Measurements from ENCODE around the gene ITPR2. TPM values are rescaled to one million over a fixed set of nuclear protein-coding genes. Genes with fewer than 3 reads are reported as not detected.

Gene ITPR2
- total and polyA plus RNA-seq, 2 of the 8 experiments (the other 6 are each of a cell fraction or from before 2014, with no cell fraction given) = 4.1 to 48.3 TPM

DNA sequence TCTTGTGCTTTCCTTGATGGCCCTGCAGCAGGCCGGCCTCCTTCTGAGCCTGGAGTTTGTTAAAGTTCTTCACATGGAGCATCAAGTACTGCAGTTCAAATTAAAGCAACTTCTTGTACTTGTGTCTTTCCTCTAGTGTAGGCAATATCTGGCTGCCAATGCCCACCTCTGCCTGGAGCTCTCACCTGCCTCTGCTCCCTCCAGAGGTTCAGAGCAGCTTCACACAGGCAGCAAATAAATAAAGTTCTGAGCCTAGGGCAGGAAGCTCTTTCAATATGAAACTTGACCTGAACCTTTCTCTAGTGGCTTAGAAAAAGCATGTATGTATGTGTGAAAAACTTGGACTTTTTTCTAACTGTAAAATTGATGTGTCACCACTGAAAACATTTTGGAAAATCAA lies 65.9 kb downstream of the ITPR2 start:
- Histone ChIP-seq H3K14ac (ENCODE audit: insufficient read length) (no peak overlapping the region), H3K4ac (replicated peaks; ENCODE audit: insufficient read length, low read depth, low read length) (no peak overlapping the region), H4K8ac (ENCODE audit: extremely low read depth, insufficient read depth, low read length) (no peak overlapping the region), H3K27me3 (replicated peaks in 1 of 4; ENCODE audit: control insufficient read depth in 3 of 4, extremely low read depth in 1 of 4, insufficient read depth in 3 of 4, low read length in 3 of 4) (no peaks in the 10 kb centered on the region), H3K23ac (ENCODE audit: insufficient read length) (no peak overlapping the region), H3K79me2 (ENCODE audit: control insufficient read depth in 1 of 2, insufficient read depth in 2 of 2, low read length in 2 of 2) (no peaks in the 10 kb centered on the region; a peak in 1 of 4 replicates), H3K9me3 (ENCODE audit: insufficient read depth in 2 of 2, low read depth in 1 of 2, low read length in 1 of 2) (peaks cover 0 to 4% of the 10 kb centered on the region in 2 experiments; a peak in 1 of 4 replicates), H2AFZ (ENCODE audit: low read length) (no peak overlapping the region), H4K5ac (ENCODE audit: insufficient read length, low read depth, low read length) (no peak overlapping the region), H3K4me2 (ENCODE audit: insufficient read depth in 1 of 2, low read depth in 2 of 2, low read length in 2 of 2) (no peak overlapping the region), H3K23me2 (ENCODE audit: low read depth, low read length) (no peaks in the 10 kb centered on the region; the same call in 1 of the 2 replicates), H3K9ac (replicated peaks in 1 of 4; ENCODE audit: extremely low read depth in 1 of 4, low read depth in 3 of 4, low read length in 3 of 4) (no peak overlapping the region), H3K36me3 (ENCODE audit: control insufficient read depth in 2 of 4, insufficient read depth in 4 of 4, low read length in 3 of 4) (no peaks in the 10 kb centered on the region), H3K79me1 (ENCODE audit: low read depth, low read length) (no peaks in the 10 kb centered on the region), H3K4me3 (ENCODE audit: extremely low read depth in 1 of 4, insufficient read depth in 2 of 4, low read depth in 3 of 4, low read length in 4 of 4) (no peak overlapping the region), H3K56ac (replicated peaks; ENCODE audit: insufficient read length, low read depth, low read length) (no peak overlapping the region), H4K91ac (replicated peaks; ENCODE audit: insufficient read length, low read length) (no peak overlapping the region), H2AK5ac (ENCODE audit: low read depth, low read length) (no peak overlapping the region), H2BK5ac (ENCODE audit: low read depth, low read length) (no peak overlapping the region), H3K4me1 (replicated peaks in 1 of 4; ENCODE audit: control insufficient read depth in 3 of 4, insufficient read depth in 4 of 4, low read length in 3 of 4) (no peaks in the 10 kb centered on the region), H3K18ac (ENCODE audit: extremely low read depth, low read length) (no peak overlapping the region), H4K20me1 (replicated peaks in 1 of 2; ENCODE audit: control insufficient read depth in 1 of 2, insufficient read depth in 2 of 2, low read length in 2 of 2) (no peaks in the 10 kb centered on the region), H3K27ac (ENCODE audit: low read depth, low read length) (no peak overlapping the region), H2BK15ac (ENCODE audit: low read length) (no peak overlapping the region), H2BK20ac (ENCODE audit: low read length) (no peak overlapping the region), H2BK12ac (ENCODE audit: low read depth, low read length) (no peak overlapping the region), H2BK120ac (replicated peaks; ENCODE audit: low read depth, low read length) (no peak overlapping the region)
- FAIRE-seq = peak; percentile 42
- whole genome bisulfite sequencing, 2 experiments (ENCODE audit: extremely low coverage in 1 of 2, insufficient coverage in 1 of 2, insufficient read length in 1 of 2, insufficient replicate concordance in 2 of 2, low coverage in 1 of 2, low lambda C conversion rate in 2 of 2, missing lambda C conversion rate in 1 of 2) = 100% methylated on average over 1 of the region's 1 CpG; no CpG with 5 or more reads in 1 of the 2 experiments
- no peak for DNase-seq (ENCODE audit: low read depth in 1 of 2, low spot score in 2 of 2)
- ChIA-PET CTCF (ENCODE audit: partially characterized antibody) (interaction anchor here (0.9 to 1.8 kb wide), 6 partner anchors 9 to 118 kb away, joined by 3 to 5 read pairs (median 3); no protein-coding TSS in a partner anchor), POLR2A (ENCODE audit: partially characterized antibody) (interaction anchor here (0.6 to 1.3 kb wide), 4 partner anchors 11 to 244 kb away, joined by 3 to 4 read pairs (median 4); no protein-coding TSS in a partner anchor)
- TF ChIP-seq CBX8 (IDR thresholded peaks at IDR 0.05; ENCODE audit: borderline replicate concordance, low read depth, low read length) (no peak), KDM4A (IDR thresholded peaks at IDR 0.05; ENCODE audit: low read depth, low read length, severe bottlenecking) (no peak), RBBP5 (IDR thresholded peaks at IDR 0.05; ENCODE audit: borderline replicate concordance, low read depth, low read length) (no peak), BACH1 (IDR thresholded peaks at IDR 0.05; ENCODE audit: low read length) (no peak), ZNF274 (IDR thresholded peaks at IDR 0.05; ENCODE audit: borderline replicate concordance, extremely low read depth, low read length) (no peak), KDM1A (IDR thresholded peaks at IDR 0.05; ENCODE audit: borderline replicate concordance, low read length) (no peak), TCF12 (IDR thresholded peaks at IDR 0.05; ENCODE audit: low read depth, low read length) (no peak), TBP (IDR thresholded peaks at IDR 0.05; ENCODE audit: low read depth, low read length) (no peak), PHF8 (conservative IDR thresholded peaks at IDR 0.05; ENCODE audit: low read depth, low read length) (no peak), BCL11A (IDR thresholded peaks at IDR 0.05; ENCODE audit: low read depth in 2 of 2, low read length in 2 of 2) (no peak)
- TF ChIP-seq, protein P1, sequence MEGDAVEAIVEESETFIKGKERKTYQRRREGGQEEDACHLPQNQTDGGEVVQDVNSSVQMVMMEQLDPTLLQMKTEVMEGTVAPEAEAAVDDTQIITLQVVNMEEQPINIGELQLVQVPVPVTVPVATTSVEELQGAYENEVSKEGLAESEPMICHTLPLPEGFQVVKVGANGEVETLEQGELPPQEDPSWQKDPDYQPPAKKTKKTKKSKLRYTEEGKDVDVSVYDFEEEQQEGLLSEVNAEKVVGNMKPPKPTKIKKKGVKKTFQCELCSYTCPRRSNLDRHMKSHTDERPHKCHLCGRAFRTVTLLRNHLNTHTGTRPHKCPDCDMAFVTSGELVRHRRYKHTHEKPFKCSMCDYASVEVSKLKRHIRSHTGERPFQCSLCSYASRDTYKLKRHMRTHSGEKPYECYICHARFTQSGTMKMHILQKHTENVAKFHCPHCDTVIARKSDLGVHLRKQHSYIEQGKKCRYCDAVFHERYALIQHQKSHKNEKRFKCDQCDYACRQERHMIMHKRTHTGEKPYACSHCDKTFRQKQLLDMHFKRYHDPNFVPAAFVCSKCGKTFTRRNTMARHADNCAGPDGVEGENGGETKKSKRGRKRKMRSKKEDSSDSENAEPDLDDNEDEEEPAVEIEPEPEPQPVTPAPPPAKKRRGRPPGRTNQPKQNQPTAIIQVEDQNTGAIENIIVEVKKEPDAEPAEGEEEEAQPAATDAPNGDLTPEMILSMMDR (IDR thresholded peaks at IDR 0.05; ENCODE audit: control extremely low read depth in 1 of 3, insufficient read depth in 1 of 3, low read depth in 1 of 3, low read length in 3 of 3) = peak in 1 of 3 experiments; percentile 37; a peak in 1 of 4 replicates
